Brain microvascular endothelial cell (primary cell): ENCODE data around the gene NDUFS2.
"Not testable (repeated sequence)": the region's sequence is repeated elsewhere in the genome, so short reads cannot be mapped to it uniquely, and the experiment has no call there.

Source experiments
- DNase-seq: peaks from one replicate; pipeline ENCODE4 v3.0.0-alpha.2; 2020
- H3K27ac ChIP-seq: fragments of 250-450 bp; sonication (Bioruptor Pico); 2 replicates; pipeline ENCODE4 v1.5.1; 2020; ENCODE audit warnings: mild to moderate bottlenecking, moderate library complexity
- H3K27me3 ChIP-seq: fragments of 250-450 bp; sonication (Bioruptor Pico); replicated peaks from 2 replicates; pipeline ENCODE4 v1.5.1; 2020; ENCODE audit warnings: mild to moderate bottlenecking
- H3K36me3 ChIP-seq: fragments of 250-450 bp; sonication (Bioruptor Pico); replicated peaks from 2 replicates; pipeline ENCODE4 v1.5.1; 2020; ENCODE audit warnings: mild to moderate bottlenecking
- H3K4me3 ChIP-seq: 2 replicates; pipeline ENCODE4 v1.5.1; 2011; ENCODE audit warnings: low read depth, mild to moderate bottlenecking, control low read depth, low read length, moderate library complexity
- CTCF ChIP-seq: IDR thresholded peaks from 2 replicates; pipeline ENCODE4 v1.5.1; 2011; ENCODE audit warnings: low read depth, mild to moderate bottlenecking, moderate library complexity, low read length, control low read depth, inconsistent platforms; ENCODE audit errors: missing control alignments
- in situ Hi-C: cut with HindIII; loops from 2 replicates; pipeline ENCODE4 v1.10.0; 2017; ENCODE audit warnings: low sequenced_read_pairs, low pct_ligation_motif_present

Gene NDUFS2

GRCh38 chr1:161235957-161236775, 34.0 kb downstream of the NDUFS2 start:
- DNase-seq: no peak
- TF ChIP-seq CTCF: no peak
- in situ Hi-C loops: no loop called here
- Histone ChIP-seq H3K36me3 (no peaks in the 10 kb centered on the region), H3K27ac (no peak overlapping the region), H3K27me3 (no peaks in the 10 kb centered on the region), H3K4me3 (no peak overlapping the region)

DNA sequence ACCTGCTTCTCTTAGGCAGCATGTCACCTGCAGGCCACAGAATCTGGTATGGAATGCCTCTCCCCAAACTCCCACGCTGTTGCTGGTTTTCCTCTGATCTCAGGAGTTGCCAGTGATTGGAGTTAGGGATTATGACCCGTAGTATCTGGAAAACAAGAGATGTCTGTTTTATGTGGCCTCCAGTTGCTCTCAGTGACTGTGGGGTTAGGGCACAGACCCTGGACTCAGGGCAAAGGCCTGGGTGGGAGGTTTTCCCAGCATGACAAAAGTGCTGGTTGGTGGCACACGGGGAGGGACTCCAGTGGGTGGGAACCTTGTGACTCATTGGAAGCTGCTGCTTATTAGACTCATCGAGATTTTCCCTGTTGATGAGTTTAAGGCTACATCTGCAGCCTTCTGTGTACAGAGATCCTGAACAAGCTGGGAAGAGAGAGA, 35.9 kb downstream of the NDUFS2 start, which contains the start of gene NR1I3:
Gene NR1I3, minus strand, starts transcription at position 165 of the 435 bp plus-strand sequence. CDS start 1,638 bp downstream, outside the sequence.
- DNase-seq: no peak
- Histone ChIP-seq H3K36me3 (no peaks in the 10 kb centered on the region), H3K4me3 (no peak within 1 kb of the TSS), H3K27ac (no peak within 1 kb of the TSS), H3K27me3 (no peaks in the 10 kb centered on the region)
- no peak for TF ChIP-seq CTCF
- in situ Hi-C loops: no loop called here

GRCh38 chr1:161241682-161242081, 39.5 kb downstream of the NDUFS2 start:
- in situ Hi-C loops: no loop called here
- H3K27ac ChIP-seq: no peak overlapping the region
- no peak overlapping the region for H3K4me3 ChIP-seq
- TF ChIP-seq CTCF: no peak
- H3K27me3 ChIP-seq: no peaks in the 10 kb centered on the region
- DNase-seq: no peak
- no peaks in the 10 kb centered on the region for H3K36me3 ChIP-seq

GRCh38 chr1:161242313-161242712, 40.1 kb downstream of the NDUFS2 start:
- no peak for DNase-seq
- Histone ChIP-seq H3K36me3 (no peaks in the 10 kb centered on the region), H3K27me3 (no peaks in the 10 kb centered on the region), H3K27ac (no peak overlapping the region), H3K4me3 (no peak overlapping the region)
- in situ Hi-C loops: no loop called here
- TF ChIP-seq CTCF: no peak

DNA sequence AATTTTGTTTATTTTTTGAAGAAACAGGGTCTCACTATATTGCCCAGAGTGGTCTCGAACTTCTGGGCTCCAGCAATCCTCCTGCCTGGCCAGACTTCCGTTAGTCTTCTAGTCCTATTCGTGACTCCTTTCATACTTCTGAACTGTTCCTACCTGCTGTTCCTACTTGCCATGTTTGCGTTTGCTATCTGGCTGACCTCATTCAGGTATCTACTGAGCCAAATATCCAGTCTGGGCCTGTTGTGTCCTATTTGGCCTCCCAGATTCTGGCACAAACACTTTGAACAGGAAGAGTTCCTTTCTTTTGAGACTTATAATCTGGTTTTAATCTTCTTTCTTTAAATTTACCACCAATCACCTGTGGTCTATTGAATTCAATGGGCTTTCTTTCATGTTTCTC, 42.7 kb downstream of the NDUFS2 start:
- in situ Hi-C loops: no loop called here
- Histone ChIP-seq H3K36me3 (no peaks in the 10 kb centered on the region), H3K27me3 (no peaks in the 10 kb centered on the region), H3K4me3 (no peak overlapping the region), H3K27ac (no peak overlapping the region)
- TF ChIP-seq CTCF: no peak
- DNase-seq: no peak

DNA sequence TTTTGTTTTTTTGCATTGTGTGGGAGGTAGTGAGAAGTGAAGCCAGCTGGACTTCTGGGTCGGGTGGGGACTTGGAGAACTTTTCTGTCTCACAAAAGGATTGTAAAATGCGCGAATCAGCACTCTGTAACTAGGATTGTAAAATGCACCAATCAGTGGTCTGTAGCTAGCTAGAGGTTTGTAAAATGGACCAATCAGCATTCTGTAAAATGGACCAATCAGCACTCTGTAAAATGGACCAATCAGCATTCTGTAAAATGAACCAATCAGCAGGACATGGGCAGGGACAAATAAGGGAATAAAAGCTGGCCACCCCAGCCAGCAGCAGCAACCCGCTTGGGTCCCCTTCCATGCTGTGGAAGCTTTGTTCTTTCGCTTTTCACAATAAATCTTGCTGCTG, 47.9 kb downstream of the NDUFS2 start:
- DNase-seq, H3K27ac ChIP-seq, H3K36me3 ChIP-seq, H3K27me3 ChIP-seq, in situ Hi-C loops, H3K4me3 ChIP-seq: not testable (repeated sequence)
